HG02642 (cell line): ENCODE data around the gene MVD.
A peak's percentile ranks its signal among the peaks of the same experiment; 100 is the strongest.

Source experiments
- ATAC-seq: cut with Tn5 transposase; IDR thresholded peaks from one replicate; pipeline ENCODE4 v1.9.1; 2021; ENCODE audit warnings: mild to moderate bottlenecking; ENCODE audit not compliant: unreplicated experiment, poor library complexity

Gene MVD

GRCh38 chr16:88646345-88647034, 16.4 kb downstream of the MVD start:
- ATAC-seq = no peak

GRCh38 chr16:88645941-88646340, 16.9 kb downstream of the MVD start:
- no peak for ATAC-seq

- ATAC-seq = no peak
These were observed 17.4 kb downstream of the MVD start for GRCh38 chr16:88645455-88645854.

GRCh38 chr16:88643644-88643932, 19.3 kb downstream of the MVD start:
- ATAC-seq = no peak

- no peak for ATAC-seq
These were observed 19.8 kb downstream of the MVD start for GRCh38 chr16:88642881-88643643.

GRCh38 chr16:88640498-88641247, 22.2 kb downstream of the MVD start:
- no peak for ATAC-seq

- ATAC-seq = no peak
These were observed 22.8 kb downstream of the MVD start for GRCh38 chr16:88640039-88640495.

GRCh38 chr16:88639231-88640038, 23.5 kb downstream of the MVD start:
- ATAC-seq = no peak

- no peak for ATAC-seq
These were observed 24.3 kb downstream of the MVD start, which contains the start of gene IL17C for GRCh38 chr16:88638323-88639230. Gene IL17C, plus strand, starts transcription at chr16:88638572. Its CDS starts 70 bp downstream, at chr16:88638642.

GRCh38 chr16:88636488-88637265, 26.2 kb downstream of the MVD start:
- no peak for ATAC-seq

- no peak for ATAC-seq
These were observed 27.1 kb downstream of the MVD start for GRCh38 chr16:88635671-88636319.

- peak; percentile 15 for ATAC-seq
These were observed 27.8 kb downstream of the MVD start for GRCh38 chr16:88634994-88635670.

GRCh38 chr16:88634141-88634993, 28.5 kb downstream of the MVD start:
- peak; percentile 52 for ATAC-seq

- peak; percentile 27 for ATAC-seq
These were observed 29.2 kb downstream of the MVD start for GRCh38 chr16:88633684-88634140.

- ATAC-seq = no peak
These were observed 30.3 kb downstream of the MVD start for GRCh38 chr16:88632587-88632930.

- no peak for ATAC-seq
These were observed 30.8 kb downstream of the MVD start for GRCh38 chr16:88631920-88632586.
